ENCODE results near the gene RAD18.

RAD18 gene

GRCh38 chr3:8963137-8963853 lies at the start of gene RAD18:
RAD18 (minus strand) TSS chr3:8963472; CDS start chr3:8963385, 87 bp downstream.
- DNase-seq, result peak; percentile 52 to 76

DNA sequence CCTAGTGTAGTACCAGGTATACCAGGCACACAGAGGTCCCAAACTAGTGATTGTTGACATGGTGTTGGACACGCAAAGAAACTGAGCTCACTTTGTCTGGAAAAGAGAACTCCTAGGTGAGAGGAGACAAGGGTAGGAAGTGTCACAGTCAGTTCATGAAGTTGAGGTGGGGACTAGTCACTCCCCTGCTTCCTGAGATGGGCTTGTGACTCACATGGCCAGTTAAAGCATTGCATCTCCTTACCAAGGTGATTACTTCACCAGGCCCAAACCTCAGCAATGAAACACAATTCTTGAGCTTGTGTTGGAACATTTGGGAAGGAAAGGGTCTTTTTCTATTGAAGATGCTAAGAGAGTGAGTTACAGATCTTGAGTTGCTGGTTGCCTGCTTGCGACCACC lies 49.2 kb upstream of the RAD18 start:
- DNase-seq, result no peak

DNA sequence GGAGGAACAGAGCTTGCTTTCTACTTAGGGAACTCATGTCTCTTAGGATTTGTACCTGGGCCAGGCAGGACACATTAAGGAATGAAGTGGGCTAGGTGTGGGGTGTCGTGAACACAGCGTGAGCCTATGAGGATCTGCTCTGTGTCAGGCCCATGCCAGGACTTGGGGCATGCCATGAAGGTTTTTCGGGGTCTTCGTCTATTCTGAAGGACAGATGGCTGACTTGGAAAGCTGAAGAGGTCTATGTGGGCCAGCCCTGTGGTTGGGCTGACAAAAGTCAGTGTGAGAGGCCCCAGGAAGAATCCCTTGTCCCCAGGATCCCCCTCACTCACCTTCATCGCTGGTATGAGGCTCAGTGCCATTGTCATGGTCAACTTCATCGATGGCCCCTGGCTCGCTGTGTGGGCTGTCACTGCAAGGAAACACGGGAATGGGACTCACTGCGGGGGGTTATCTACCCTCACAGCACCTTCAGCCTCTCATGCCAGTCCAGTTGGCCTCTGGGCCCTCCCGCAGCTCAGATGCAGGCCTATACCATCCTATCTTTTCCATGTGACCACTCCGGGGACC lies 46.8 kb upstream of the RAD18 start:
- DNase-seq, result no peak

DNA sequence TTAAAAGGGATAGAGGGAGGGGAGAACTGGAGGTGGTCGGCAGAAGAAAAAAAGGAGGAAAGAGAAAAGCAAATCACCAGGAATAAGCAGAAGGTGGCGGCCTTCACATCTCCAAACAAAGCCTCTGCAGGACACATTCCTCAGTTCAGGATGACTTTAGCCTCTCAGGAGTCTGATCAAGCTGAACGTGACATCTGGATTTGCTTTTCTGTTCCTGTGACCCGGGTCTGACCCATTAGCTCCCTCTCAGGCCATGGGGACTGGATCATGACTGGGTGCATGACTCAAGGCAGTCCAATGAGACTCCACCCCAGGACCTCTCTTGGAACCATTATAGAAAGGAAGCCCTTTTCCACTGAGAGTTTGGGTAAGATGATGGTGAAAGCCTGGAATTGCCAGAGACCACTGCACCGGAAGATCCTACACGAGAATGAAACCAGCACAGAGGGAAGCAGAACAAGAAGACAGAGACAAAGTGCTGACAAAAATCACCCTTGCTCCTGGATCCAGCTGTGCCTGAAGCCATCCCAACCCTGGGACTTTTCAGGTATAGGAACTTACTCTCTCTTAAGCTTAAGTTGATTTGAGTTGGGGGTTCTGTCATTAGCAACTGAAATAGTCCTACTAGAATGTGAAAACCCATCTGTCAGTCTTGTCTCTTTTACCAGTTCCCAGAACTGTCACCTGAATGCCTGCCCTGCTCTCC lies 45.4 kb upstream of the RAD18 start:
- DNase-seq, result no peak

DNA sequence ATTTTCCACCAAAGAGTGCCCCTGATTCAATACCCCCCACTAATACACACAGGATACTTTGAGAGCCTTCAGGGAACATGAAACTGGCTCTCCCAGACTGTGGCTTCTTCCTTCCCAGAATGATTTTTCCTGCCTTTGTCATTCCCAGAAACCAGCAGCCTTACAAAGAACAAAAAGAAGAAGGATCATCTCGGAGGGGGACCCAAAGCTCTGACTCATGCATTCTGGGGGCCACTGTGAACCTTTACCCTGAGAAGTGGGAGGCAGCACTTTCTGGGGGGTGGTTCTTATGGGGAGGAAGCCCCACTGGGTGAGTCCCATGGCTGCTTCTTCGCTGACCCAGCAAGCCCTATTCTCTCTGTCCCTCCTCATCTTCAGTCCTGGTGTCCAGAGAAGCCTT lies 44.7 kb upstream of the RAD18 start:
- DNase-seq, result no peak

- DNase-seq, result no peak
Observed at GRCh38 chr3:9007213-9007612, 43.9 kb upstream of the RAD18 start.

GRCh38 chr3:9000041-9000440 lies 36.8 kb upstream of the RAD18 start:
- no peak for DNase-seq

- no peak for DNase-seq
Observed at GRCh38 chr3:8997151-8997550, 33.9 kb upstream of the RAD18 start.

- peak in 1 of 2 experiments; percentile 56 for DNase-seq
Observed at GRCh38 chr3:8996681-8997121, 33.4 kb upstream of the RAD18 start.

DNA sequence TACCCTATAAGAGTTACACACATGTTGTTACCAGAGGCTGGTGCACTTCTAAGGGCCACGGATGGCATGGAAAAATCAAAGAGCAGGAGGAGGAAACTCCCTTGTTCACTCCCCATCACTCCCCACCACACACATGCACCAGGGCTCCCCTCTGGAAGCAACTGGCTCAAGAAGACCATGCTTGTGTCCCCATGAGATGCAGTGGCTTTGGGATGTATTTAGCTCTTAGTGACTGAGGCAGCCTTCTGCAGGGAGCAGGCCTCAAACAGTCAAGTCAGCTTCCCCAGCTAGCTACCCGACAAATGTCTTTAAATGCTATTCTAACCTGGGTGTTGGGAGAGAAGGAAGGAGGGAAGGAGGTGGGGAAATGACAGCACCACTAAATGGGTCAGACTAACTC lies 32.9 kb upstream of the RAD18 start:
- no peak for DNase-seq

- no peak for DNase-seq
Observed at GRCh38 chr3:8994226-8994625, 31.0 kb upstream of the RAD18 start.

DNA sequence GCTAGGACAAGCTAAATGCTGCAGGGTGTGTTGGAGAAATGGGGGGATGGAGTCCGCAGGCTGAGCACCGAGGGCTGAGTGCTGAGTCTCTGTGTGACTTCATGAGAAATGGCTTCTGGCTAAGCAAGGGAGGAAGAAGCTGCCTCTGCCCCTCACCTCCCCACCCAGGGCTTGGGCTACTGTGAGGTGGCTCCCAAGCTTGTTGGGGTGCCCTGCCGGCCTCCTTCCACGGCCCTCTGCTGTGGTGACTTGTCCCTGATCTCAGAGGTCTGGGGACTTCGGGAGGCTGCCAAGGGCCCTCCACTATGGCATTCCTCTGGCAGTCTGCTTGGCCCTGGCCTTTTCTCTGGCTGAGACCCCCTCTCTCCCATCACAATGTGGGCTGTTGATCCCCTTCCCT lies 30.1 kb upstream of the RAD18 start:
- no peak for DNase-seq

GRCh38 chr3:8992854-8993253 lies 29.6 kb upstream of the RAD18 start:
- DNase-seq, result no peak

GRCh38 chr3:8992199-8992598 lies 28.9 kb upstream of the RAD18 start:
- no peak for DNase-seq

DNA sequence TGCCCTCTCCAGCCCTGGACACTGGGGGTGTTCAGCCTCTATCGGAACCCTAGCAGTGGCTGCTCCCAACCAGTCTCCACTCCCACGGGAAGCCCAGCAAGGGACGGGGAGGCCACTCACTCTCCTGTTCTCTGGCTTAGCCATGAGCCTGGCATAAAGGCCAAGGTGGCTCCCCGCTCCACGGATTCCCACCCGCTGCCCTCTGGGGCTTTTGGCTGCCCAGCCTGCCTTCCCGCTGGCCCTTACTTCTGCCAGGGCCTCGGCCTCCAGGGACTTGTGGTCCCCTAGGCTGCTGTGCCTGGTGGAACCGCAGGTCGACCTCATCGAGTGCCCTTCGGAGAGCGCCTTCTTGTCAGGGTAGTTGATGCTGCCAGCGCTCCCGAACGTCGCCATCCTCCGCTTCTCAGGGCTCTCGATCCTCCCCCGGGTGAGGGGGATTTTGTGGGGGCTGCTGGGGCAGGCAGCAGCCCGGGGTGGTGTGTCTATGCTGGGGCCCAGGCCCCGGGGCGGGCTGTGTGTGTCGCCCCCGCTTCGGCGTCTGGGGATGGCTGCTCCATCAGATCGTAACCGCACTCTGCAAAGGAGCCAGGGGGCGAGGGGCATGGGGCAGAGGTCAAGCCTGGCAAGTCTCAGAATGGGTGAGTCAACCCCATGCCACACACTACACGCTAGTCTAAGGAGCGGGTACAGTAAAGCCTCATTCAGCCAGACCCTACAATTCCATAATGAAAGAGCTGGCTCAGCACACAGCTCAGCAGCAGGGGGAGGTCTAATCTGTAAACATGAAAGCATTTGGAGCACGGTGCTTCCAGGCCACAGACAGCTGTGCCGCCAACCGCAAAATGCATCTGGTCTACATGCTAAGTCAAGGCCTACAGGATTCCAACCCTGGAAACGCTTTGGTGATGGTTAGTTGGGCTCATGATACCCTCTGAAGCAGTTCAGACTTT lies 27.3 kb upstream of the RAD18 start:
- DNase-seq, result no peak

DNA sequence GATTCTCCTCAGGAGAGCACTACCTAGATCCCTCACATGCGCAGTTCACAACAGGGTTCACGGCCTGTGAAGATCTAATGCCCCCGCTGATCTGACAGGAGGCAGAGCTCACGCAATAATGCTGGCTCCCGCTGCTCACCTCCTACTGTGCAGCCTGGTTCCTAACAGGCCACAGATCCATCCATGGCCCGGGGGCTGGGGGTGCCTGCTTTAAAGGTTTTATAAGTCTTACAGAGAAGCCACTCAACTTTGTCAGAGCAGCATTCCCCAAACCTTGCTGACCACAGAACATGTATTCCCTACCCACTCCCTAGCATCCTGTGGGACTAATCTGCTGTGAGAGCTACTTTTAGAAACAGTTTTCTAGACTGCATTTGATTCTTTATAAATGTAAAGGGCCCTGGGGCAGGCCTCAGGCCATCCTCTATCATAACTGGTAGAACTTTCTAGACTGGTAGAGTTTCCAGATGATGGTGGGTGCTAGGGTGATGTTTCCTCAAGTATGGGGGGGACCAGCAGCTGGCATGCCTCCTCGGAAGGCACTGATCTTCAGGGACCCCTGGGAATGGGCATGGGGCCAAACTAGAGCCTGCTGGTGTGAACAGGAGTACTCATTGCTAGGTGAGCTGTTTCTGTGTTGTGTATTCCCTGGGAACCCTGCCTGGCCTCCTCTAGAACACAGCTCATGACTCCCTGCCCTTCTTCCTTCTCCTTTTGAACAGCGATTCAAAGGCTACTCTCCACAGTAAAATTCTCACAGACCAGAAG lies 25.7 kb upstream of the RAD18 start:
- no peak for DNase-seq

DNA sequence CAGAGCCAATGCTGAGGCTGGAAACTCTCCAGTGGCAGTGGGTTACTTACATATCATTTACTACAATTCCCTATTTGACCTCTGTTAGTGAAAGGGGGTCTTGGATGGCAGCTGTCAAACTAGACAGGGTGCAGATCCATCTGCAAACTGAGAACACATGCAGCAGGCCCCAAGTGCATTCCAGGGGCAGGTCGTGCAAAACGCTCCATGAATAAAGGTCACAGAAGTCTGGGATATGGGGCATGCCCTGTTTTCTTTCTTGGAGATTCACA lies 25.0 kb upstream of the RAD18 start:
- no peak for DNase-seq

GRCh38 chr3:8987645-8988383 lies 24.5 kb upstream of the RAD18 start:
- DNase-seq, result peak in 1 of 2 experiments; percentile 29

DNA sequence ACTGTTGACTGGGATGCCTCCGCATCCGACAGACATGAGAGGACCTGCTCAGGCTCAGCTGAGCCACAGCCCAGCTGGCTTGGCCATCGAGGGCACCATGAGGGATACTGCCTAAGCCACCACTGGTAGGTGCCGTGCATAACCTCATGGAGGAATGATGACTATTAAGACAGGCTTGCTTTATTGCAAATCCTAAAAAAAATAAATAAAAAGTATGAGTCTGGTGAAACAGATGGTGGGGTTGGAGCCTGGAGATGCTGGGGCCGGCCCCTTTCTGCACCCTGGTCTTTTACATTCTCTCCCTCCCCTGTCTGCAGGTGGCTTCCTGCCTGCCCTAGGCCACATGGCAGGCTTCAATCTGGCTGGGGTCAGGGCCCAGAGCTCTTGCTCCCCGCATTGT lies 24.0 kb upstream of the RAD18 start:
- DNase-seq, result no peak

- no peak for DNase-seq
Observed at GRCh38 chr3:8986741-8987140, 23.5 kb upstream of the RAD18 start.

DNA sequence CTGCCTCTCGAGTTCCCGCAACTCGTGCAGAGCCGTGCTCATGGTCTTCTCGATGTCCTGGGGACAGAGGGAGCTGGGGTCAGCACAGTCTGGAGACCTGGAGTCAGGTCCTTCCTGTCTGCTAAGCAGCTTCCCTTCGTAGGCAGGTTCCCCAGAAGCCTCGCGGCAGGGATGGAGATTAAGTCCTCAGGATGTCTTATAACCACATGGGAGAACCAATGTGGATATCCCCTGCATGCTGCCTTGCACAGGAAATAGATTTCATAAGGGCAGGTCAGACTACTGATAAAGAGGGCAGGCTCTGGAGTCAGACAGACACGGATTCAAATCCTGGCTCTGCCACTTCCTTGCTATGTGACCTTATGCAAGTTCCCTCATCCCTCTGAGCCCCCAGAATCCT lies 22.6 kb upstream of the RAD18 start:
- DNase-seq, result no peak

DNA sequence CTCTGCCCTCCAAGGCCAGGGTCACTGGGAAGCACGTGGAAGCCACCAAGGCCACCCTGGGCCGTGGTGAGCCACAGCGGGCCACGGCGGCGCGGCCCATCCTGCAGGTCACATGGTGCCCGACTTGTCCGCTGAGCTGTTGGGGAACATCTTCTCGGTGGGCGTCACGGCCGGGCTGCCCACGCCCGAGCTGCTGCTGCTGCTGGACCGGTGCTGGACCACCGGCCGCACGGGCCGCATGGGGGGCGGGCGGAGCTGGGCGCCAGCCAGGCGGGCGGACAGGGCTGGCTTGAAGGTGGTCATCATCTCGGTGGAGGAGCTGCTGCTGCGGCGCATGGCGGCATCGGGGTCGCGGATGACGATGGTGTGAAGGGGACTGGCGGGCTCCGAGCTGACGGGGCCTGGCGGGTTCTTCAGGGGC lies 22.1 kb upstream of the RAD18 start:
- DNase-seq, result no peak

Data from cerebellar nuclear complex (tissue), 1 donor.